ENCODE results near the gene PSMD6. TPM values are rescaled to one million over a fixed set of nuclear protein-coding genes. Genes with fewer than 3 reads are reported as not detected.

The PSMD6 gene
- polyA plus RNA-seq, 5 donors = 85.1 to 114 (median 93.5) TPM

Other genes starting within 250 kb of the PSMD6 start
- gene C3orf49, start 204.2 kb downstream of the PSMD6 start, polyA plus RNA-seq (ENCODE audit: insufficient read depth in 1 of 5, insufficient read length in 5 of 5, low replicate concordance in 1 of 5) = 1 to 10 TPM in 2 of 5 donors, under 1 TPM in 3; 0.36 to 1.3 (median 0.81) TPM
- 10 to 100 TPM; 70.9 to 91.9 (median 78.4) TPM for gene THOC7, start 159.7 kb downstream of the PSMD6 start, polyA plus RNA-seq (ENCODE audit: insufficient read depth in 1 of 5, insufficient read length in 5 of 5, low replicate concordance in 1 of 5)
- gene ATXN7, start 159.6 kb downstream of the PSMD6 start, polyA plus RNA-seq (ENCODE audit: insufficient read depth in 1 of 5, insufficient read length in 5 of 5, low replicate concordance in 1 of 5) = 10 to 100 TPM; 16.4 to 27.5 (median 26.1) TPM
- gene SCAANT1, start 111.1 kb downstream of the PSMD6 start, polyA plus RNA-seq (ENCODE audit: insufficient read depth in 1 of 5, insufficient read length in 5 of 5, low replicate concordance in 1 of 5) = 1 to 10 TPM; 1.1 to 2.7 (median 1.4) TPM
- gene PRICKLE2, start 202.0 kb upstream of the PSMD6 start, polyA plus RNA-seq (ENCODE audit: insufficient read depth in 1 of 5, insufficient read length in 5 of 5, low replicate concordance in 1 of 5) = 10 to 100 TPM; 31.6 to 45.1 (median 40.0) TPM

Measured in right lung (tissue), 5 donors.